Loucy (cell line): ENCODE results near the gene ABHD12.

Source experiments
- H2AFZ ChIP-seq: fragments of 200-600 bp; sonication (generic); 2 replicates; pipeline ENCODE4 v1.6.0; 2016; ENCODE audit warnings: antibody characterized with exemption, mild to moderate bottlenecking, low read length, moderate library complexity
- H3F3A ChIP-seq: fragments of 200-600 bp; 2 replicates; pipeline ENCODE4 v1.6.0; 2016; ENCODE audit warnings: antibody characterized with exemption, low read depth, mild to moderate bottlenecking
- H3K27me3 ChIP-seq: fragments of 200-600 bp; sonication (generic); 2 replicates; pipeline ENCODE4 v1.6.1; 2014; ENCODE audit warnings: low read length, mild to moderate bottlenecking; ENCODE audit not compliant: insufficient read depth, poor library complexity, severe bottlenecking
- H3K36me3 ChIP-seq: fragments of 200-600 bp; sonication (generic); 2 replicates; pipeline ENCODE4 v1.6.1; 2016; ENCODE audit warnings: low read length; ENCODE audit not compliant: insufficient read depth
- H3K4me1 ChIP-seq: fragments of 200-600 bp; sonication (generic); 2 replicates; pipeline ENCODE4 v1.5.1; 2014; ENCODE audit warnings: low read length, mild to moderate bottlenecking; ENCODE audit not compliant: insufficient read depth, poor library complexity, severe bottlenecking
- H3K4me2 ChIP-seq: fragments of 200-600 bp; sonication (generic); 2 replicates; pipeline ENCODE4 v1.6.0; 2014; ENCODE audit warnings: antibody characterized with exemption, low read length, low read depth, mild to moderate bottlenecking; ENCODE audit not compliant: poor library complexity, severe bottlenecking
- H3K4me3 ChIP-seq: fragments of 200-600 bp; sonication (generic); 2 replicates; pipeline ENCODE4 v1.5.1; 2014; ENCODE audit warnings: low read length, mild to moderate bottlenecking, mixed read lengths; ENCODE audit not compliant: poor library complexity, severe bottlenecking
- H3K79me2 ChIP-seq: fragments of 200-600 bp; sonication (generic); 2 replicates; pipeline ENCODE4 v1.6.1; 2014; ENCODE audit warnings: low read length; ENCODE audit not compliant: insufficient read depth
- H3K9ac ChIP-seq: fragments of 200-600 bp; sonication (generic); 2 replicates; pipeline ENCODE4 v1.6.0; 2014; ENCODE audit warnings: mild to moderate bottlenecking, low read depth, low read length, moderate library complexity; ENCODE audit not compliant: poor library complexity, severe bottlenecking
- H3K9me2 ChIP-seq: fragments of 200-600 bp; sonication (generic); replicated peaks from 2 replicates; pipeline ENCODE4 v1.6.1; 2016; ENCODE audit warnings: low read depth, low read length, mixed read lengths
- H3K9me3 ChIP-seq: fragments of 200-600 bp; sonication (generic); 2 replicates; pipeline ENCODE4 v1.6.1; 2014; ENCODE audit warnings: mild to moderate bottlenecking, antibody characterized with exemption, low read length, low read depth; ENCODE audit not compliant: insufficient read depth
- H4K20me1 ChIP-seq: fragments of 200-600 bp; sonication (generic); 2 replicates; pipeline ENCODE4 v1.6.0; 2014; ENCODE audit warnings: antibody characterized with exemption, low read length, mild to moderate bottlenecking; ENCODE audit not compliant: insufficient read depth, poor library complexity, severe bottlenecking
- CTCF ChIP-seq: fragments of 200-600 bp; sonication (generic); conservative IDR thresholded peaks from 2 replicates; pipeline ENCODE4 v1.5.1; 2014; ENCODE audit warnings: mild to moderate bottlenecking, antibody characterized with exemption, low read length
- EZH2phosphoT487 ChIP-seq: fragments of 200-600 bp; IDR thresholded peaks from 2 replicates; pipeline ENCODE4 v1.6.1; 2018; ENCODE audit warnings: antibody characterized with exemption, mild to moderate bottlenecking, moderate library complexity, borderline replicate concordance

Gene ABHD12

GRCh38 chr20:25356271-25356933 lies 34.2 kb downstream of the ABHD12 start:
- Histone ChIP-seq H3K9me2 (no peaks in the 10 kb centered on the region), H3K27me3 (no peaks in the 10 kb centered on the region), H3K4me3 (no peak overlapping the region), H3K4me2 (no peak overlapping the region), H3K79me2 (peaks cover 57% of the 10 kb centered on the region), H3K36me3 (no peaks in the 10 kb centered on the region), H3K9me3 (no peaks in the 10 kb centered on the region), H3F3A (no peaks in the 10 kb centered on the region), H3K4me1 (peaks cover 17% of the 10 kb centered on the region), H2AFZ (no peak overlapping the region), H4K20me1 (peaks cover 7% of the 10 kb centered on the region), H3K9ac (no peak overlapping the region)
- TF ChIP-seq CTCF (no peak), EZH2phosphoT487 (no peak)

GRCh38 chr20:25355866-25356265 lies 34.8 kb downstream of the ABHD12 start:
- no peak overlapping the region for H3K4me2 ChIP-seq
- H3K79me2 ChIP-seq: peaks cover 62% of the 10 kb centered on the region
- H3K9me2 ChIP-seq: no peaks in the 10 kb centered on the region
- H3K4me3 ChIP-seq: no peak overlapping the region
- H3K9ac ChIP-seq: no peak overlapping the region
- H3K9me3 ChIP-seq: no peaks in the 10 kb centered on the region
- no peak overlapping the region for H2AFZ ChIP-seq
- peaks cover 7% of the 10 kb centered on the region for H4K20me1 ChIP-seq
- no peaks in the 10 kb centered on the region for H3K36me3 ChIP-seq
- H3K27me3 ChIP-seq: no peaks in the 10 kb centered on the region
- no peaks in the 10 kb centered on the region for H3F3A ChIP-seq
- peaks cover 11% of the 10 kb centered on the region for H3K4me1 ChIP-seq
- TF ChIP-seq CTCF (no peak), EZH2phosphoT487 (no peak)

GRCh38 chr20:25355011-25355595 lies 35.5 kb downstream of the ABHD12 start:
- no peaks in the 10 kb centered on the region for H3F3A ChIP-seq
- no peak overlapping the region for H2AFZ ChIP-seq
- no peaks in the 10 kb centered on the region for H3K9me2 ChIP-seq
- H3K27me3 ChIP-seq: no peaks in the 10 kb centered on the region
- H3K4me2 ChIP-seq: no peak overlapping the region
- no peaks in the 10 kb centered on the region for H3K36me3 ChIP-seq
- TF ChIP-seq EZH2phosphoT487: no peak
- H3K79me2 ChIP-seq: peaks cover 62% of the 10 kb centered on the region
- H3K4me1 ChIP-seq: peaks cover 6% of the 10 kb centered on the region
- peaks cover 7% of the 10 kb centered on the region for H4K20me1 ChIP-seq
- no peaks in the 10 kb centered on the region for H3K9me3 ChIP-seq
- no peak overlapping the region for H3K9ac ChIP-seq
- no peak overlapping the region for H3K4me3 ChIP-seq
